ENCODE measurements around the gene RTCA.
"Not testable (repeated sequence)": the region's sequence is repeated elsewhere in the genome, so short reads cannot be mapped to it uniquely, and the experiment has no call there.

The RTCA gene

GRCh38 chr1:100265931-100266740 lies at the start of gene RTCA:
Gene RTCA, plus strand, starts transcription at chr1:100266216. Its CDS starts 160 bp downstream, at chr1:100266376.
- in situ Hi-C loops (cut with MboI; ENCODE audit: low pct_unique_long_range_greater_than_20kb, low sequenced_read_pairs), result no loop called here

GRCh38 chr1:100217834-100218233 lies 48.2 kb upstream of the RTCA start:
- in situ Hi-C loops (cut with MboI; ENCODE audit: low pct_unique_long_range_greater_than_20kb, low sequenced_read_pairs), result no loop called here
- no peak for DNase-seq

More at GRCh38 chr1:100265931-100266740, at the start of gene RTCA:
- DNase-seq, result peak; percentile 97

- DNase-seq, result no peak
- in situ Hi-C loops (cut with MboI; ENCODE audit: low pct_unique_long_range_greater_than_20kb, low sequenced_read_pairs), result no loop called here
These were observed 46.6 kb upstream of the RTCA start for GRCh38 chr1:100219457-100219856.

GRCh38 chr1:100219883-100220282 lies 46.1 kb upstream of the RTCA start:
- in situ Hi-C loops (cut with MboI; ENCODE audit: low pct_unique_long_range_greater_than_20kb, low sequenced_read_pairs), result no loop called here
- DNase-seq, result no peak

- DNase-seq, result no peak
- in situ Hi-C loops (cut with MboI; ENCODE audit: low pct_unique_long_range_greater_than_20kb, low sequenced_read_pairs), result no loop called here
These were observed 43.6 kb upstream of the RTCA start for GRCh38 chr1:100222428-100222827.

- DNase-seq, result no peak
These were observed 36.2 kb upstream of the RTCA start for GRCh38 chr1:100229681-100230443.

GRCh38 chr1:100230765-100231164 lies 35.3 kb upstream of the RTCA start:
- no peak for DNase-seq
- in situ Hi-C loops (cut with MboI; ENCODE audit: low pct_unique_long_range_greater_than_20kb, low sequenced_read_pairs), result no loop called here

More at GRCh38 chr1:100229681-100230443, 36.2 kb upstream of the RTCA start:
- in situ Hi-C loops (cut with MboI; ENCODE audit: low pct_unique_long_range_greater_than_20kb, low sequenced_read_pairs), result no loop called here

- DNase-seq, result no peak
- in situ Hi-C loops (cut with MboI; ENCODE audit: low pct_unique_long_range_greater_than_20kb, low sequenced_read_pairs), result no loop called here
These were observed 34.3 kb upstream of the RTCA start for GRCh38 chr1:100231721-100232120.

GRCh38 chr1:100232156-100232555 lies 33.9 kb upstream of the RTCA start:
- in situ Hi-C loops (cut with MboI; ENCODE audit: low pct_unique_long_range_greater_than_20kb, low sequenced_read_pairs), result no loop called here
- DNase-seq, result no peak

- in situ Hi-C loops (cut with MboI; ENCODE audit: low pct_unique_long_range_greater_than_20kb, low sequenced_read_pairs), result not testable (repeated sequence)
These were observed 32.5 kb upstream of the RTCA start for GRCh38 chr1:100233566-100233965.

GRCh38 chr1:100234432-100234831 lies 31.6 kb upstream of the RTCA start:
- no peak for DNase-seq
- in situ Hi-C loops (cut with MboI; ENCODE audit: low pct_unique_long_range_greater_than_20kb, low sequenced_read_pairs), result no loop called here

More at GRCh38 chr1:100233566-100233965, 32.5 kb upstream of the RTCA start:
- DNase-seq, result not testable (repeated sequence)

GRCh38 chr1:100237091-100237490 lies 28.9 kb upstream of the RTCA start:
- DNase-seq, result no peak
- in situ Hi-C loops (cut with MboI; ENCODE audit: low pct_unique_long_range_greater_than_20kb, low sequenced_read_pairs), result no loop called here

- DNase-seq, result no peak
- in situ Hi-C loops (cut with MboI; ENCODE audit: low pct_unique_long_range_greater_than_20kb, low sequenced_read_pairs), result no loop called here
These were observed 26.1 kb upstream of the RTCA start for GRCh38 chr1:100239961-100240360.

- in situ Hi-C loops (cut with MboI; ENCODE audit: low pct_unique_long_range_greater_than_20kb, low sequenced_read_pairs), result no loop called here
- DNase-seq, result no peak
These were observed 25.4 kb upstream of the RTCA start for GRCh38 chr1:100240631-100241030.

- DNase-seq, result peak; percentile 8
- in situ Hi-C loops (cut with MboI; ENCODE audit: low pct_unique_long_range_greater_than_20kb, low sequenced_read_pairs), result no loop called here
These were observed 19.3 kb upstream of the RTCA start for GRCh38 chr1:100246738-100247137.

- DNase-seq, result peak; percentile 23
- in situ Hi-C loops (cut with MboI; ENCODE audit: low pct_unique_long_range_greater_than_20kb, low sequenced_read_pairs), result no loop called here
These were observed 16.9 kb upstream of the RTCA start for GRCh38 chr1:100249155-100249536.

- in situ Hi-C loops (cut with MboI; ENCODE audit: low pct_unique_long_range_greater_than_20kb, low sequenced_read_pairs), result no loop called here
- peak; percentile 96 for DNase-seq
These were observed 16.3 kb upstream of the RTCA start, which contains the start of gene DBT for GRCh38 chr1:100249537-100250257. Gene DBT, minus strand, starts transcription at chr1:100249834. Its CDS starts 14 bp downstream, at chr1:100249820.

GRCh38 chr1:100250264-100250663 lies 15.8 kb upstream of the RTCA start:
- no peak for DNase-seq
- in situ Hi-C loops (cut with MboI; ENCODE audit: low pct_unique_long_range_greater_than_20kb, low sequenced_read_pairs), result no loop called here

- in situ Hi-C loops (cut with MboI; ENCODE audit: low pct_unique_long_range_greater_than_20kb, low sequenced_read_pairs), result no loop called here
- no peak for DNase-seq
These were observed 15.2 kb upstream of the RTCA start for GRCh38 chr1:100250807-100251206.

GRCh38 chr1:100252901-100253300 lies 13.1 kb upstream of the RTCA start:
- in situ Hi-C loops (cut with MboI; ENCODE audit: low pct_unique_long_range_greater_than_20kb, low sequenced_read_pairs), result no loop called here
- DNase-seq, result no peak
